ENCODE results near the gene HEMK1. TPM values are rescaled to one million over a fixed set of nuclear protein-coding genes. Genes with fewer than 3 reads are reported as not detected.

The HEMK1 gene
- total and polyA plus RNA-seq, 2 donors (not counting 3 experiments of a cell fraction or from before 2014, with no cell fraction given), result 14.2 to 15.2 TPM

GRCh38 chr3:50563867-50564266, 5.5 kb upstream of the HEMK1 start:
- Histone ChIP-seq H3K4me2 (ENCODE audit: insufficient read depth, low read length) (no peak overlapping the region), H3K9me3 (replicated peaks; ENCODE audit: control insufficient read depth, insufficient read depth, low read length) (no peaks in the 10 kb centered on the region), H3K27ac (ENCODE audit: insufficient read depth, low read depth, low read length) (no peak overlapping the region), H4K20me1 (replicated peaks; ENCODE audit: control insufficient read depth, extremely low read depth, insufficient read depth, low read length) (no peaks in the 10 kb centered on the region), H3K36me3 (ENCODE audit: control insufficient read depth in 2 of 2, extremely low read depth in 1 of 2, insufficient read depth in 2 of 2, low read length in 2 of 2) (no peaks in the 10 kb centered on the region), H2AFZ (ENCODE audit: low read depth, low read length) (no peak overlapping the region), H3K79me2 (ENCODE audit: control insufficient read depth, insufficient read depth, low read length) (no peaks in the 10 kb centered on the region), H3K9me1 (replicated peaks; ENCODE audit: control insufficient read depth, extremely low read depth, insufficient read depth, low read length) (no peaks in the 10 kb centered on the region), H3K4me3 (replicated peaks in 1 of 3; ENCODE audit: insufficient read depth in 1 of 3, low read depth in 1 of 3, low read length in 3 of 3) (no peak overlapping the region), H3K27me3 (ENCODE audit: control insufficient read depth in 2 of 2, insufficient read depth in 2 of 2, low read length in 2 of 2) (no peaks in the 10 kb centered on the region), H3K9ac (replicated peaks; ENCODE audit: extremely low read depth, insufficient read depth, low read length) (no peak overlapping the region), H3K4me1 (ENCODE audit: control insufficient read depth, extremely low read depth, insufficient read depth, low read length) (peaks cover 4% of the 10 kb centered on the region)
- no TSS peak for BruUV-seq (replicated peaks)
- intact Hi-C loops (cut with micrococcal nuclease), result no loop called here
- no peak for TF ChIP-seq EZH2 (IDR thresholded peaks at IDR 0.05; ENCODE audit: borderline replicate concordance, low read depth, low read length, severe bottlenecking)
- no peak for TF ChIP-seq MYC (IDR thresholded peaks at IDR 0.05; ENCODE audit: low read depth, low read length)
- no peak for TF ChIP-seq GATA2 (IDR thresholded peaks at IDR 0.05; ENCODE audit: insufficient read depth, insufficient read length, low read depth, low read length)
- no peak for TF ChIP-seq MAX (IDR thresholded peaks at IDR 0.05; ENCODE audit: insufficient read depth, insufficient read length)
- TF ChIP-seq FOS (IDR thresholded peaks at IDR 0.05; ENCODE audit: borderline replicate concordance, insufficient read depth, low read length), result no peak
- no peak for TF ChIP-seq JUN (IDR thresholded peaks at IDR 0.05; ENCODE audit: borderline replicate concordance, insufficient read depth, insufficient read length, low read depth)
- TF ChIP-seq POLR2A (IDR thresholded peaks at IDR 0.05; ENCODE audit: low read depth, low read length), result no peak
- TF ChIP-seq CTCF (IDR thresholded peaks at IDR 0.05; ENCODE audit: extremely low read depth in 1 of 2, insufficient read depth in 1 of 2, low read depth in 1 of 2, low read length in 2 of 2), result no peak
- ChIA-PET CTCF (interaction anchor here (1.9 kb wide), 1 partner anchor 22 kb away, joined by 5 read pairs; no protein-coding TSS in a partner anchor), POLR2A (no interaction called here)
- no peak for DNase-seq (ENCODE audit: low read depth, low spot score)
- dilution Hi-C loops (cut with MboI; ENCODE audit: extremely low pct_ligation_motif_present, low sequenced_read_pairs), result no loop called here
- FAIRE-seq, result no peak
